Cortex of kidney (tissue), 1 donor: Measurements from ENCODE around the gene RRBP1.

Source experiments
- DNase-seq: peaks from one replicate; lab custom pipeline; 2025; lab: John Stamatoyannopoulos, UW

RRBP1 gene

DNA sequence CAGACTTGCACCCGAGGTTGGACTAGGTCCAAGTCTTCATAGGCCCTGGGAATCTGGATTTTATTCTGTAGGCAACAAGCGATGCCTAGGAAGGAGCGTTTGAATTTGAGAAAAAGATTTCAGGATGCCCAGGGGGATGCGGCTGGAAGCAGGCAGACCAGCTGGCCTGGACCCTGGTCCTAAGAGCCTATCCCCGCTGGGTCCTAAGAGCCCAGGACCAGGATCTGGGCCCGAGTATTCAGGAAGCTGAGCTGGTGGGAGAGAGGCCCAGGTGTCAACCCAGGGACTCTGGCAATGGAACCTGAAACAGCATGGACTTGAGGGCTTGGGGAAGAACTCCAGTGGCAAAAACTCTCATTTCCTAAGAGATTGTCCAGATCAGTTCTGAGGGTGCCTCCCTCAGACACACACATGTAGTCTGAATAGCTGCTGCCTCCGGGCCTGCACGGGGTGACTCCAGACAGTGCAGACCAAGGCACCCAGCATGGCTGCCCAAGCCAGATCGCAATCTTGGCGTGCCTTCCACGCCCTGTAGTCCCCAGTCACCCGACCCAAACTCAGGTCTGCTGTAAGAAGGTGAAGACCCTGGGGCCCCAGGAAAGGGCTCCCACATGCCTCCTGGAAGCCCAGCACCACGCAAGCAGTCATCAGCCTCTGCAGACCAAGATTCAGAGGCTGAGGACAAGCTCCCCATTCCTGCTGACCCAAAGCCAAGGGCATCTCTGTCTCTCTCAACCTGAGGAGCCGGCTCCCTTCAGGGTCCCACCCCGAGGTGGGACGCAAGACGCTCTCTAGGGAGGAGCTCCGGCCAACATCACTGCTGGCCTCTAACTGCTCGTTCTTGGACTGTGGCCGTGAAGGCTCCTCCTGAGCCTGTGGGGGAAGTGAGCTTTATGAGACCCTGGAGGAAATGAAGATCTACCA lies 34.4 kb downstream of the RRBP1 start:
- DNase-seq = no peak

GRCh38 chr20:17646961-17647301 lies 35.1 kb downstream of the RRBP1 start:
- DNase-seq = no peak

- no peak for DNase-seq
These were observed 35.7 kb downstream of the RRBP1 start for GRCh38 chr20:17646209-17646960.

- DNase-seq = no peak
These were observed 36.4 kb downstream of the RRBP1 start for GRCh38 chr20:17645546-17646208.

GRCh38 chr20:17645010-17645409 lies 37.0 kb downstream of the RRBP1 start:
- no peak for DNase-seq

DNA sequence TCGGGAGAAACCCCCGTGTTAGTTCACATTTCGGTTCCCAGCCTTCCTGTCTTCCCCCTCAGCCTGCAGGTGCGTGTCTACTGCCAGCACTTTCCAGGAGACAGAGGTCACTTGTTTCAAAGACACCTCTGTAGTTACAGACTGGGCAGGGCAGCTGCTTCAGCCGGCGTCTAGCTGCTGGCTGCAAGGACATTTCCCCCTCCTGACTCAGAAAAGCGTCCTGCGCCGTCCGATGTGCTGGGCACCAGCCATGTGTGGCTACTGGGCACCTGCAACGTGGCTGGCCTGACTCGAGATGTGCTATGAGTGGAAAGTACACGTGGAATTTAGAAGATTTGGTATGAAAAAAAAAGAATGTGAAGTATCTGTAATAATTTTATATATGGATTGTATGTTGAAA lies 37.6 kb downstream of the RRBP1 start:
- DNase-seq = no peak

- DNase-seq = no peak
These were observed 38.4 kb downstream of the RRBP1 start for GRCh38 chr20:17643531-17644188.

DNA sequence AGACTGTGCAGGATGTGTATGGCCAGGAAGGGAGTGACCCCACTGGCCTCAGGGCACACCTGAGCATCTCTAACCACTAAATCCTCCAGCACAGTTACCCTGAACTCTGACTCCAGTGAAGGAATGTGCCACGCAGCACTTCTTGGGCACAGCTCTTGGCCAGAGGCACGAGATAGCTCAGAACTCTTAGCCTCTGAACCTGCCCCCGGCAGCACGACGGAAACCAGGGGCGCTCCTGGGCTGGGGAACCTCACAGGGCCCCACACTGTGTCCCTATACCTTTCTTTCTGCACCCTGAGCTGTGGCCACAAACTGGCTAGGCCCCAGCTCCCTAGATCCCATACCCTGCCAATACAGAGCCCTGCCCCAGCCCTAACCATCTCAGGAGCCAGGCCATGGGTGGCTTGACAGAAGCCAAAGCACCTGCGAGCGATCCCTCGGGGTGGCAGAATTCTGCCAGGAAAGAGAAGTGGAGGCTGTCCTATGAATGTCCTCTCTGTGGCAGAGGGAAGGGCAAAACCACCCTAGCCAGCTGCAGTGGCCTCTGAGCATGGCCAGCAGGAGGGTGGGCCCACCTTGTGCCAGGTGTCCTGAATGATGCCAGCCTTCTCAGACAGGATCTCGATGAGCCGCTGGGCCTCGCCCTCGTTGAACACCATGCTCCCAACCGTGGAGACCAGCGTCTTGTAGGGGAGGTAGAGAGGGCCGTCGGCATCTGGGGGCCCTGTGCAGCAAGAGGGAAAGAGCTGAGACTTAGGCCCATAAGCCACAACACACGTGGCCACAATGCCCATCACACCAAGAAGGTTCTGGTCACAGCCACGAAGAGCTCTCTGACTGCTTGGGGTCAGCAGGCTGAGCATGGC lies 39.4 kb downstream of the RRBP1 start:
- no peak for DNase-seq

DNA sequence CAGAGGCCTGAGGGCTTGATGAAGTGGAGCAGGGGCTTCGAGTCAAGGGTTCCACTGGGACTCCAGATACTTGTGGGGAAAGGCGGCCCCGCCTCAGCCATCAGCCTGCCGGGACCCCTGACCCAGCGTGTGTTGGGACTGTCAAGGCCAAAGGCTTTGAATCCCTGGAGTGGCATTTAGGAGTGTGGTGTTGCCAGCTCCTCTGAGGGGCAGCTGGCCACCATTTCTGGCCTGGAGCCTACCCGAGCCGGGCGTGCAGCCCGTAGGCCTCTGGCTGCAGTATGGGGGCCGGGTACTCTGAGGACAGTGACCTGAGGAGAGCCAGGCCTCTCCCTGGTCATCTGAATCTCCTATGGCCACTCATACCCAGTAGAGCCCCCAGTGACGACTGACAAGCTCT lies 40.0 kb downstream of the RRBP1 start:
- DNase-seq = no peak

DNA sequence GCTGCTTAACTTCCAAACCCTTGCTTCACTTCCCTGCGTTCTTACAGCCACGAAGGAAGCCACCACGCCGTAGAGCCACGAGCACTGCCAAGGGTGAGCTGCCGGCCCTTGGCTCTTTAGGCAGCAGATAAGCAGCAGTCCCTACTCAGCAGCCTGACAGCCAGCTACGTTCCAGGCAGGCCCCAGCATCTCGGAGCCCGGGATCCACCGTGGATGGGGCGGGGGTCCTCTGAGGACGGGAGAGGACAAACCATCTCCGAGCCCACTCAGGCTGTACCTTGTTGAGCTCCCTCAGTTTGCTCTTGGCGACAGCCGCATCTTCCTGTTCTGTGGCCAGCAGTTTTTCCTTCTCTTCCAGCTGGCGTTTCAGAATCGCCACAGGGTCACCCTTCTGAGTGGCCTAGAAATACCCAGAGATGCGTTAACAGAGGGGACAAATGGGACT lies 40.5 kb downstream of the RRBP1 start:
- DNase-seq = no peak

DNA sequence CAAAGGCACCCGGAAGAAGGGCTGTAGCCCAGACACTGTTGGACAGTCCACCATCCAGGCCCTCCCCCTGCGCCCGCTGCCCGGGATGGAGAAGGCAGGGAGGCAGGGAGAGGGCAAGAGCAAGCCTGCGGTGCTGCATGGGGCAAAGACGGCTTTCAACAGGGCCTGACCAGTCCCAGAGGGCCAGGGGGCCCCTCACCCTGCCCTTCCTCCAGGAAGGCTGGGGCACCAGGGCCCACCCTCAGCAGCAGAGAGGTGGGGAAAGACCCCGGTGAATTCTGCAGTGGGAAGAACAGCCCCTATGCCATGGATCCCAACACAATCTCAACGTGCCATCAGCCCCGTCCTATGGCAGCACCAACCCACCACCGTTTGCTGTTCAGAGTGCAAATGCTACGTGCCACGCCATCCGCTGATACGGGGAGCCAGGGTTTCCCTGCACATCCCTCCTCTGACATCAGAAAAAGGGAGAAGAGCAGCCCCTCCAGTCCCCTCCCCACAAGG lies 41.1 kb downstream of the RRBP1 start:
- no peak for DNase-seq

GRCh38 chr20:17640146-17640874 lies 41.7 kb downstream of the RRBP1 start:
- DNase-seq = no peak

- no peak for DNase-seq
These were observed 43.1 kb downstream of the RRBP1 start for GRCh38 chr20:17638835-17639407.

DNA sequence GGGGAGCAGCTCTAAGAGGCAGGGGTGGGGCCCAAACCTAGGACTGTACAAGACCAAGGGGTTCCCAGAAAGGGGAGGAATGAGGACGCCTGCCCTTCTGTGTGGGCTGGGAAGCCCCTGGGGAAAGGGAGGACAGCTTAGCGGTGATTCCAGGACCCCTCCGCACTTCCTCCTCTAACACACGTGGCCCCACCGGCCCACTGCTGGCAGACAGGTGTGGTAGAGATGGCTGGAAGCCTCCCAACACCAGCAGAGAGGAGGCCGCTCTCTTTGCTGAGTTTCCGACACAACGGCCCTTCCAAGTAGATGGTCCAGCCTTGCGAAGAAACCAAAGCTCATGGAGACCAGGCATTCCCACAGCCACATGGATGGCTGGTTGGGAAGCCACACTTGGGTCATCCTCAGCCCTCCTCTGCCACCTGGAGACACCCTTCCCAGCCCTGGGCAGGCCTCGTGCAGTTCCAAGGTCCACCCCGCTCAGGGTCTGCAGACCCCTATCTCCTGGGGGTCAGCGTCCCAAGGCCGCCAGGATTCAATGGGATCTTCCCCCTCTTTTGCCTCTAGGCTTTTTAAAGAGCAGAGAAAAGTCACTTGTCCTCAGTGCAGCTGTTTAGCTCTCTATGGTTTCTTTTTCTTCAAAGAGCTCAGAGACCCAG lies 43.9 kb downstream of the RRBP1 start:
- no peak for DNase-seq

DNA sequence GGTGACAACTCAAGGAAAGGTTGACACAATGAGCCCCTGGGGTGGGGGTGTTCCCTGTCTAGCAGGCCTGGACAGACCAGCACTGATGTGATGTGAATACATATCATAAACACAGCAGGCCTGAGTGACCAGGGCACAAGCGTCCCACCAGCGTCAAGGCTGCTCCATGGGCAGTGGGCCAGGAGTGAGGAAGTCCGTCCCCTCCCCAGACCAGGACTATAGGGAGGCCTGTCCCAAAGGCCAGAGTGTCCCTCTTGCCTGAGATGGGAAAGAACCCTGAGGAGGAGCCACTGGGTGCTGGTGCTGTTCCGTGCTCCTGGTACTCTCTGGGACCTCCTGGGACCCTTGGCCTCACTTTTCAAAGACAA lies 44.6 kb downstream of the RRBP1 start:
- no peak for DNase-seq

DNA sequence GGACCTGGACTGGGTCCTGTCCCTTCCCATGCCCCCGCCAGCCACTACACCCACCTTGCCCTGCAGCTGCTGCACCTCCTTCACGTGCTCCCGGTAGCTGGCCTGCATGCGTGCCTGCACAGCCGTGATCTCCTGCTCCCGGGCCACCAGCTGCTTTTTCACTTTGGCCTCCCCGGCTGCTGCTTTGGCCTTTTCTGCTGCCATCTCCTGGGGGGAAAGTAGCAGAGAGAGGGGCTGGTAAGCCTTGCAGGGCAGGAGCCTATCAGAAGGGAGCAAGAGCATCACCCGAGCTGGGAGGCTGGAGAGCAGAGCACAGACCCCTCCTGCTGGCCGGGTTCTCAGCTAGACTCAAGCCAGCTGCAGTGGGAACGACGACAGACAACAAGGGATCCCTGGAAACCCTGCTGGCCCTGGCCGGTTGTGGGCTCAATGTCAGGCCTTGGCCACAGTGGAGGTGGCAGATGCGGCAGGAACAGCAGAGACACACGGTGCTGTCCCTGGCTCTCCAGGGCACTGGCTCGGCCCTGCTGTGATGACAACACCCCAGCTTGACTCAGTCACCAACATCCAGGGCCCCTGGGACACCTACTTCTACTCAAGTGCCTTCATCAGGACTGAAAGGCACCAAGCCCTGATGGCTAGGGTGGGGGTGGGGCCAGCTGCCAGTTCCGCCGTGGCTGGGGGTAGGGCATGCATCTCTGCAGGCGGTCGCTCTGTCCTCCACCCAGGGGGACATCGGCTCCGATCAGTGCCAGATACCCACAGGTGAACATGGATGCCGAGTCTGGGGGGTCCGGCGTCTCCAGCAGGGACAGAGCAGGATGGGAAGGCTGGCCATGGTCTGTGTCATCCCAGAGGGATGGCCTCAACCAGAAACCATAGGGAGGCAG lies 45.3 kb downstream of the RRBP1 start:
- DNase-seq = no peak

DNA sequence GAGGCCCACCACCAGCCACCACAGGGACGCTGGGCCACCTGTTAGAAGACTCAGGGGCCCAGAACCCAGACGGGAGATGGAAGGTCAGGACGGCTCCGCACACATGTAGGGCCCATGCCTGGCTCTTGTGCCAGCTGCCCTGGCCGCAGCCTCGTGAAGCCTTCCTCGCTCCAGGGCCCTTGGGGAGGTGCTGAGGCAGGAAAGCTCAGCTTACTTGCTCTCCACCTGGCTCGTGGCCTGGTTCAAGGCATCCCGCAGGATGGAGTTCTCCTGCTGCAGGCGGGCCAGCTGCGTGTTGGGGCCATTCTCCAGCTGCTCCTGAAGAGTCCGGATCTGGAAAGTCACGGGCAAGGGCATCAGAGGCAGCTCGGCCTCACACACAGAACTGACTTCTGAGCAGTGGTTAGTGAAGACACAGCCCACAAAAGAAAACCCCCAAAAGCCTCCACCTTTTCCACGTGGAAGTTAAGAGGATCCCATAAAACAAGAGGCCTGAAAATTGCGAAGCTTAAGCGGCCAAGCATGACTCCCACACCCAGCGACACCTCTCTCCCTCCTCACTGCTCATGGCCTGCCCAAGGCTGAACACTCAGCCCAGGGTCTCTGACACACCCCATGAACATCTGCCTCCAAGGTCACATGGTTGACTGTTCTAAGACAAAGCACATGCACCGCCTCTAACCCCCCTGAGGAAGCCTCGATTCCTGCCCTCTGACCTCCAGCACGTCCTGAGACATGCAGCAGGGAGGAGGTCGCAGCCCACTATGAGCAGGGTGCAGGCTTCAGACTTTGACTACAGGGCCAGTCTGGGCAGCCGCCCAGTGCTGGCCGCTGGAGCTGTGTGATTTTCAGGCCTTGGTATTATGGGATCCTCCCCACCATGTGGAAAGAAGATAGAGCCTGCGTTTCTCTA lies 46.5 kb downstream of the RRBP1 start:
- no peak for DNase-seq
